Sigmoid colon (tissue), 4 donors: Measurements from ENCODE around the gene GTF2IRD1.

Source experiments
- CTCF ChIP-seq, 4 experiments: fragments of 450-650 bp in 3 of 4; fragments of 200-600 bp in 1 of 4; IDR thresholded peaks; one replicate each; pipeline ENCODE4 v1.5.1; 2016 to 2019; ENCODE audit warnings: antibody characterized with exemption in 4 of 4, mild to moderate bottlenecking in 3 of 4, moderate library complexity in 2 of 4
- POLR2AphosphoS5 ChIP-seq, 4 donors: sonication (generic); formaldehyde crosslinking; IDR thresholded peaks; one replicate each; pipeline ENCODE4 v1.6.1; 2017; ENCODE audit warnings: antibody characterized with exemption in 4 of 4

- no peak for TF ChIP-seq CTCF (IDR thresholded peaks at IDR 0.05)
- TF ChIP-seq POLR2AphosphoS5 (IDR thresholded peaks at IDR 0.05), result no peak
Observed at GRCh38 chr7:74633451-74633921, 179.8 kb downstream of the GTF2IRD1 start.
